Lower leg skin (tissue), 3 donors: ENCODE results near the gene CD46.

Experiments
- CTCF ChIP-seq, 3 donors: fragments of 450-650 bp; IDR thresholded peaks; one replicate each; pipeline ENCODE4 v1.5.1; 2016; ENCODE audit warnings: antibody characterized with exemption in 3 of 3, mild to moderate bottlenecking in 3 of 3, moderate library complexity in 2 of 3
- POLR2A ChIP-seq, 2 donors: fragments of 450-650 bp; IDR thresholded peaks; one replicate each; pipeline ENCODE4 v1.6.1; 2016 to 2017; ENCODE audit warnings: antibody characterized with exemption in 2 of 2, mild to moderate bottlenecking in 1 of 2, moderate library complexity in 1 of 2

- TF ChIP-seq CTCF (IDR thresholded peaks at IDR 0.05): no peak
- no peak for TF ChIP-seq POLR2A (IDR thresholded peaks at IDR 0.05)
Measured at GRCh38 chr1:207763091-207763490, 11.2 kb downstream of the CD46 start.
